MM.1S (cell line): ENCODE results near the gene SGK1.

Experiments
- CTCF ChIP-seq: fragments of 300-600 bp; sonication (generic); IDR thresholded peaks from 2 replicates; pipeline ENCODE4 v1.5.1; 2016; ENCODE audit warnings: antibody characterized with exemption, low read length, mixed read lengths
- EZH2phosphoT487 ChIP-seq: fragments of 300-600 bp; sonication (generic); IDR thresholded peaks from 2 replicates; pipeline ENCODE4 v1.6.1; 2018; ENCODE audit warnings: antibody characterized with exemption, low read length

DNA sequence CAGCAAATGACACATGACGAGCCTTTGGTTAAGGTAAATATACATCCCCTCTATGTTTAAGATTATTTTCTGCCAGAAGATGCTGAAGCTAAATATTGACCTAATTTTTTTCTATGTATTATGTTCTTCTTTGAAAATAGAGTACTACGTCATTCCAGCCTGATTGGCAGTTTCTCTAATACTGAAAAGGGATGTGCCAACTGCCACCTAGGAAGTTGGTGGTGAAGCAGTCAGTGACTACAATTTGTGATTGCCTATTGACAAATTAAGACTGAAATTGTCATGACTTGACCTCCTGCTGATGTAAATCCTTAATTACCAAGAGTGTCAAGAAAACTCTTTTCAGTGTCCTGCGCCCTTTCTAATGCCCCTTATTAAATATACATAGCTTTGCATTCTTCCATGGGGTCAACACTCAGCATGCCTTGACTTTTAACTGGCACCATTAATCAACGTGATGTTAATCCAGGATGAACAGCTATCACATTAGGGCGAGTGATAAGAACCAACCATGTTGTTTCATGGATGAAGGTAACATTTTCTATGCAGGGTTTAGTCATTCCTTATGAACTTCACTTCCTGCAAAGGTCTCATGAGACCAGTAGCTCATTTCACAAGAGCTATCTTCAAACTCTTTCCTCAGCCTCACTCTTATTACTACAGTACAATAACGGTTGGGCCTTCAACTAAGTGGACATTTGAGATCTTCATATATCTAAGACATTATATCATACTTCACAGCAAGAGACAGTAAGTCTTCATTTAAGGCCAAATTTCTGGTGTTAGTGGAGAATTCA, 22.5 kb upstream of the SGK1 start:
- no peak for TF ChIP-seq EZH2phosphoT487
- TF ChIP-seq CTCF, result no peak
